ENCODE results near the gene NR2C2.

Gene NR2C2

GRCh38 chr3:15051531-15051930 lies 104.1 kb downstream of the NR2C2 start:
- Mint-ChIP-seq H3K9me3 (no peaks in the 10 kb centered on the region), H3K4me3 (no peak overlapping the region), H3K27ac (no peak overlapping the region), H3K27me3 (no peaks in the 10 kb centered on the region), H3K4me1 (peaks cover 49% of the 10 kb centered on the region), H3K36me3 (peaks cover 8% of the 10 kb centered on the region)

- Mint-ChIP-seq H3K4me1 (peaks cover 50% of the 10 kb centered on the region), H3K9me3 (no peaks in the 10 kb centered on the region), H3K4me3 (no peak overlapping the region), H3K27ac (peak overlapping the region; percentile 46), H3K27me3 (no peaks in the 10 kb centered on the region), H3K36me3 (peaks cover 8% of the 10 kb centered on the region)
These were observed 105.2 kb downstream of the NR2C2 start for GRCh38 chr3:15052335-15053242.

- Mint-ChIP-seq H3K4me1 (peaks cover 52% of the 10 kb centered on the region), H3K27me3 (no peaks in the 10 kb centered on the region), H3K36me3 (peaks cover 9% of the 10 kb centered on the region), H3K9me3 (no peaks in the 10 kb centered on the region), H3K27ac (peak overlapping the region; percentile 41), H3K4me3 (peak overlapping the region; percentile 39)
These were observed 106.2 kb downstream of the NR2C2 start for GRCh38 chr3:15053541-15053940.

GRCh38 chr3:15055019-15055557 lies 107.7 kb downstream of the NR2C2 start:
- Mint-ChIP-seq H3K36me3 (peaks cover 9% of the 10 kb centered on the region), H3K27me3 (no peaks in the 10 kb centered on the region), H3K27ac (peak overlapping the region; percentile 79), H3K4me1 (peaks cover 62% of the 10 kb centered on the region), H3K9me3 (no peaks in the 10 kb centered on the region), H3K4me3 (peak overlapping the region; percentile 24)

- Mint-ChIP-seq H3K36me3 (peaks cover 9% of the 10 kb centered on the region), H3K4me1 (peaks cover 52% of the 10 kb centered on the region)
These were observed 109.5 kb downstream of the NR2C2 start for GRCh38 chr3:15056676-15057404.

GRCh38 chr3:15060029-15060428 lies 112.6 kb downstream of the NR2C2 start:
- Mint-ChIP-seq H3K9me3 (no peaks in the 10 kb centered on the region), H3K27ac (no peak overlapping the region), H3K36me3 (peaks cover 14% of the 10 kb centered on the region), H3K4me1 (peaks cover 40% of the 10 kb centered on the region), H3K27me3 (no peaks in the 10 kb centered on the region), H3K4me3 (no peak overlapping the region)

More at GRCh38 chr3:15056676-15057404, 109.5 kb downstream of the NR2C2 start:
- Mint-ChIP-seq H3K9me3 (no peaks in the 10 kb centered on the region), H3K4me3 (no peak overlapping the region), H3K27ac (no peak overlapping the region), H3K27me3 (no peaks in the 10 kb centered on the region)

- Mint-ChIP-seq H3K27ac (no peak overlapping the region), H3K27me3 (no peaks in the 10 kb centered on the region), H3K4me3 (peak overlapping the region; percentile 96), H3K9me3 (no peaks in the 10 kb centered on the region), H3K36me3 (peaks cover 9% of the 10 kb centered on the region), H3K4me1 (peaks cover 38% of the 10 kb centered on the region)
These were observed 115.9 kb downstream of the NR2C2 start for GRCh38 chr3:15063238-15063637.

- no peaks in the 10 kb centered on the region for H3K27me3 Mint-ChIP-seq
- peak overlapping the region; percentile 96 for H3K4me3 Mint-ChIP-seq
- H3K9me3 Mint-ChIP-seq: no peaks in the 10 kb centered on the region
- peak overlapping the region; percentile 95 for H3K27ac Mint-ChIP-seq
- peaks cover 9% of the 10 kb centered on the region for H3K36me3 Mint-ChIP-seq
- H3K4me1 Mint-ChIP-seq: peaks cover 34% of the 10 kb centered on the region
These were observed 116.4 kb downstream of the NR2C2 start for GRCh38 chr3:15063656-15064286.

GRCh38 chr3:15064299-15064834 lies 117.0 kb downstream of the NR2C2 start:
- Mint-ChIP-seq H3K4me3 (peak overlapping the region; percentile 96), H3K27me3 (no peaks in the 10 kb centered on the region)

GRCh38 chr3:15064835-15065549 lies 117.6 kb downstream of the NR2C2 start, which contains the start of gene MRPS25:
Gene MRPS25 (minus strand): TSS chr3:15065315. CDS start chr3:15065194, 121 bp downstream.
- peak within 1 kb of the TSS; percentile 95 for H3K27ac Mint-ChIP-seq
- H3K4me3 Mint-ChIP-seq: peak within 1 kb of the TSS; percentile 96
- peaks cover 9% of the 10 kb centered on the region for H3K36me3 Mint-ChIP-seq
- H3K9me3 Mint-ChIP-seq: no peaks in the 10 kb centered on the region
- no peaks in the 10 kb centered on the region for H3K27me3 Mint-ChIP-seq
- peaks cover 27% of the 10 kb centered on the region for H3K4me1 Mint-ChIP-seq

More at GRCh38 chr3:15064299-15064834, 117.0 kb downstream of the NR2C2 start:
- peaks cover 34% of the 10 kb centered on the region for H3K4me1 Mint-ChIP-seq
- peak overlapping the region; percentile 95 for H3K27ac Mint-ChIP-seq
- no peaks in the 10 kb centered on the region for H3K9me3 Mint-ChIP-seq
- H3K36me3 Mint-ChIP-seq: peaks cover 9% of the 10 kb centered on the region

- Mint-ChIP-seq H3K27me3 (no peaks in the 10 kb centered on the region), H3K27ac (peak overlapping the region; percentile 95), H3K4me3 (peak overlapping the region; percentile 96), H3K36me3 (peaks cover 11% of the 10 kb centered on the region), H3K9me3 (no peaks in the 10 kb centered on the region), H3K4me1 (peaks cover 26% of the 10 kb centered on the region)
These were observed 118.2 kb downstream of the NR2C2 start for GRCh38 chr3:15065550-15066007.

GRCh38 chr3:15066467-15066866 lies 119.1 kb downstream of the NR2C2 start:
- Mint-ChIP-seq H3K36me3 (peaks cover 11% of the 10 kb centered on the region), H3K27ac (no peak overlapping the region), H3K4me3 (no peak overlapping the region), H3K9me3 (no peaks in the 10 kb centered on the region), H3K4me1 (peaks cover 22% of the 10 kb centered on the region), H3K27me3 (no peaks in the 10 kb centered on the region)

GRCh38 chr3:15069441-15069840 lies 122.1 kb downstream of the NR2C2 start:
- Mint-ChIP-seq H3K4me3 (no peak overlapping the region), H3K27ac (no peak overlapping the region), H3K27me3 (no peaks in the 10 kb centered on the region), H3K9me3 (no peaks in the 10 kb centered on the region), H3K36me3 (peaks cover 7% of the 10 kb centered on the region), H3K4me1 (peaks cover 18% of the 10 kb centered on the region)

GRCh38 chr3:15071699-15072098 lies 124.3 kb downstream of the NR2C2 start:
- no peak overlapping the region for H3K4me3 Mint-ChIP-seq
- H3K9me3 Mint-ChIP-seq: no peaks in the 10 kb centered on the region
- H3K36me3 Mint-ChIP-seq: peaks cover 14% of the 10 kb centered on the region
- no peak overlapping the region for H3K27ac Mint-ChIP-seq
- peaks cover 9% of the 10 kb centered on the region for H3K4me1 Mint-ChIP-seq
- no peaks in the 10 kb centered on the region for H3K27me3 Mint-ChIP-seq

Data from activated naive CD4-positive, alpha-beta T cell treated with anti-CD3 and anti-CD28 coated beads, Interleukin-2, amount 50 U/mL, for 24 hours (primary cell).